Measurements from ENCODE around the gene ZNF383.
"Not testable (repeated sequence)": the region's sequence is repeated elsewhere in the genome, so short reads cannot be mapped to it uniquely, and the experiment has no call there.

- not testable (repeated sequence) for TF ChIP-seq POLR2AphosphoS5 (IDR thresholded peaks at IDR 0.05; ENCODE audit: insufficient read depth in 1 of 2, low read depth in 1 of 2); CTCF (IDR thresholded peaks at IDR 0.05); POLR2A (IDR thresholded peaks at IDR 0.05)
Measured at GRCh38 chr19:37263028-37263427, 45.0 kb downstream of the ZNF383 start.

All from vagina (tissue), 2 donors.